KMS-11 (cell line): ENCODE data around the gene C12orf43.

Source experiments
- H2AFZ ChIP-seq: fragments of 200-600 bp; sonication (generic); 2 replicates; pipeline ENCODE4 v1.6.1; 2016; ENCODE audit warnings: antibody characterized with exemption, mixed run types, low read depth
- H3K27ac ChIP-seq: fragments of 200-600 bp; sonication (generic); 2 replicates; pipeline ENCODE4 v1.6.1; 2016; ENCODE audit warnings: mild to moderate bottlenecking, mixed run types
- H3K27me3 ChIP-seq: fragments of 200-600 bp; sonication (generic); 2 replicates; pipeline ENCODE4 v1.6.1; 2017; ENCODE audit warnings: mild to moderate bottlenecking, low read depth, mixed run types, moderate library complexity; ENCODE audit not compliant: insufficient read depth
- H3K36me3 ChIP-seq: fragments of 200-600 bp; sonication (generic); 2 replicates; pipeline ENCODE4 v1.6.1; 2017; ENCODE audit warnings: mild to moderate bottlenecking, mixed run types; ENCODE audit not compliant: insufficient read depth
- H3K4me1 ChIP-seq: fragments of 200-600 bp; sonication (generic); 2 replicates; pipeline ENCODE4 v1.6.1; 2016; ENCODE audit warnings: mild to moderate bottlenecking, low read depth, mixed run types; ENCODE audit not compliant: poor library complexity, severe bottlenecking
- H3K4me2 ChIP-seq: fragments of 200-600 bp; sonication (generic); 2 replicates; pipeline ENCODE4 v1.7.0; 2016; ENCODE audit warnings: mild to moderate bottlenecking, mixed run types
- H3K4me3 ChIP-seq: fragments of 200-600 bp; sonication (generic); IDR thresholded peaks from 2 replicates; pipeline ENCODE4 v1.6.1; 2017; ENCODE audit warnings: low read depth, low read length, mixed read lengths; ENCODE audit not compliant: insufficient read depth
- H3K79me2 ChIP-seq: fragments of 200-600 bp; sonication (generic); 2 replicates; pipeline ENCODE4 v1.6.1; 2016; ENCODE audit warnings: low read depth, mixed run types; ENCODE audit not compliant: insufficient read depth
- H3K9ac ChIP-seq: fragments of 200-600 bp; sonication (generic); 2 replicates; pipeline ENCODE4 v1.6.1; 2016; ENCODE audit warnings: mild to moderate bottlenecking, mixed run types
- H4K20me1 ChIP-seq: fragments of 200-600 bp; sonication (generic); 2 replicates; pipeline ENCODE4 v1.6.1; 2016; ENCODE audit warnings: mild to moderate bottlenecking, mixed run types; ENCODE audit not compliant: insufficient read depth
- CTCF ChIP-seq: fragments of 200-600 bp; sonication (generic); conservative IDR thresholded peaks from 2 replicates; pipeline ENCODE4 v1.6.1; 2017; ENCODE audit warnings: low read depth, mild to moderate bottlenecking, antibody characterized with exemption, low read length, moderate library complexity, mixed read lengths

C12orf43 gene

GRCh38 chr12:120988234-120988633, 28.1 kb downstream of the C12orf43 start:
- Histone ChIP-seq H3K27ac (no peak overlapping the region), H3K4me1 (no peaks in the 10 kb centered on the region), H3K9ac (no peak overlapping the region)

GRCh38 chr12:120984351-120984898, 31.9 kb downstream of the C12orf43 start:
- no peaks in the 10 kb centered on the region for H3K27me3 ChIP-seq
- no peak overlapping the region for H3K27ac ChIP-seq
- no peaks in the 10 kb centered on the region for H3K4me1 ChIP-seq
- no peak for TF ChIP-seq CTCF
- no peak overlapping the region for H3K4me2 ChIP-seq
- H2AFZ ChIP-seq = no peak overlapping the region
- H3K79me2 ChIP-seq = no peaks in the 10 kb centered on the region
- no peaks in the 10 kb centered on the region for H3K36me3 ChIP-seq
- H3K4me3 ChIP-seq = no peak overlapping the region
- no peak overlapping the region for H3K9ac ChIP-seq
- H4K20me1 ChIP-seq = no peaks in the 10 kb centered on the region

More at GRCh38 chr12:120988234-120988633, 28.1 kb downstream of the C12orf43 start:
- TF ChIP-seq CTCF = no peak
- Histone ChIP-seq H2AFZ (no peak overlapping the region), H3K4me3 (no peak overlapping the region), H3K27me3 (no peaks in the 10 kb centered on the region), H3K36me3 (no peaks in the 10 kb centered on the region), H3K79me2 (no peaks in the 10 kb centered on the region), H3K4me2 (no peak overlapping the region), H4K20me1 (no peaks in the 10 kb centered on the region)

- Histone ChIP-seq H3K4me3 (no peak overlapping the region), H3K79me2 (no peaks in the 10 kb centered on the region), H3K36me3 (no peaks in the 10 kb centered on the region), H3K27me3 (no peaks in the 10 kb centered on the region), H3K4me1 (no peaks in the 10 kb centered on the region), H3K9ac (no peak overlapping the region), H3K27ac (no peak overlapping the region), H3K4me2 (no peak overlapping the region), H4K20me1 (no peaks in the 10 kb centered on the region), H2AFZ (no peak overlapping the region)
- no peak for TF ChIP-seq CTCF
These were observed 32.5 kb downstream of the C12orf43 start for GRCh38 chr12:120983759-120984158.

GRCh38 chr12:120982659-120983058, 33.6 kb downstream of the C12orf43 start:
- no peak overlapping the region for H3K4me2 ChIP-seq
- TF ChIP-seq CTCF = no peak

More at GRCh38 chr12:120982659-120983058, 33.6 kb downstream of the C12orf43 start:
- Histone ChIP-seq H3K27ac (no peak overlapping the region), H3K27me3 (no peaks in the 10 kb centered on the region), H4K20me1 (no peaks in the 10 kb centered on the region), H3K79me2 (no peaks in the 10 kb centered on the region), H2AFZ (no peak overlapping the region), H3K36me3 (no peaks in the 10 kb centered on the region), H3K9ac (no peak overlapping the region), H3K4me1 (no peaks in the 10 kb centered on the region), H3K4me3 (no peak overlapping the region)
